Tibial nerve (tissue), 4 donors: ENCODE data around the gene DNAJB12. TPM values are rescaled to one million over a fixed set of nuclear protein-coding genes. Genes with fewer than 3 reads are reported as not detected.
A peak's percentile ranks its signal among the peaks of the same experiment; 100 is the strongest.

Source experiments
- DNase-seq, 2 donors: peaks; one replicate each; pipeline ENCODE4 v3.0.0-alpha.2; 2019; ENCODE audit warnings: low spot score in 2 of 2
- H3K27ac ChIP-seq, 4 donors: fragments of 200-600 bp; sonication (generic) in 3 of 4; one replicate each; pipeline ENCODE4 v1.5.1; 2017 to 2019; ENCODE audit warnings: mild to moderate bottlenecking in 1 of 4
- H3K27me3 ChIP-seq, 2 donors: fragments of 200-600 bp; sonication (generic) in 1 of 2; one replicate each; pipeline versions ENCODE4 v1.5.1 to v1.6.0; 2017 to 2019
- H3K36me3 ChIP-seq, 3 donors: fragments of 200-600 bp; sonication (generic); one replicate each; pipeline ENCODE4 v1.5.1; 2018 to 2019
- H3K4me1 ChIP-seq, 4 donors: fragments of 200-600 bp; sonication (generic) in 3 of 4; one replicate each; pipeline ENCODE4 v1.5.1; 2017 to 2019
- H3K4me3 ChIP-seq, 4 donors: fragments of 200-600 bp; sonication (generic) in 3 of 4; one replicate each; pipeline ENCODE4 v1.5.1; 2017 to 2019; ENCODE audit warnings: mild to moderate bottlenecking in 1 of 4, moderate library complexity in 1 of 4
- H3K9me3 ChIP-seq, 4 donors: fragments of 200-600 bp; sonication (generic) in 3 of 4; one replicate each; pipeline ENCODE4 v1.5.1; 2017 to 2019
- CTCF ChIP-seq, 5 experiments: fragments of 200-600 bp in 3 of 5; fragments of 450-650 bp in 2 of 5; sonication (generic) in 3 of 5; IDR thresholded peaks; one replicate each; pipeline ENCODE4 v1.5.1; 2016 to 2019; ENCODE audit warnings: antibody characterized with exemption in 5 of 5, mild to moderate bottlenecking in 3 of 5, moderate library complexity in 2 of 5
- EP300 ChIP-seq, 2 donors: sonication (generic); formaldehyde crosslinking; IDR thresholded peaks; one replicate each; pipeline ENCODE4 v1.6.1; 2017; ENCODE audit warnings: antibody characterized with exemption in 2 of 2, mild to moderate bottlenecking in 1 of 2
- POLR2A ChIP-seq, 2 donors: fragments of 450-650 bp; IDR thresholded peaks; one replicate each; pipeline ENCODE4 v1.6.1; 2017; ENCODE audit warnings: antibody characterized with exemption in 2 of 2, mild to moderate bottlenecking in 2 of 2, moderate library complexity in 2 of 2
- WGBS, 2 donors: methylation state at CpG; one replicate each; pipeline ENCODE4 v1.1.5; 2018; 5-methylcytosine and 5-hydroxymethylcytosine counted together
- total RNA-seq, 4 donors: library from RNA; depleted of rRNA; stranded (reverse); fragments of >200 nt; gene quantifications; one replicate each; pipeline ENCODE4 v1.1.0, GENCODE V29; 2016

DNAJB12 gene
- total RNA-seq, 4 donors from 2014 or later: 81.3 to 115 (median 98.9) TPM

- Histone ChIP-seq H3K4me1 (peaks cover 0 to 11% (median 0%) of the 10 kb centered on the region in 4 donors), H3K36me3 (peaks cover 0 to 47% (median 0%) of the 10 kb centered on the region in 3 donors), H3K9me3 (no peaks in the 10 kb centered on the region), H3K4me3 (no peak overlapping the region), H3K27me3 (no peaks in the 10 kb centered on the region), H3K27ac (no peak overlapping the region)
- no peak for TF ChIP-seq CTCF (IDR thresholded peaks at IDR 0.05)
- DNase-seq: no peak
- WGBS, 2 donors: 82% methylated on average over 4 of the region's 4 CpGs
These were observed 12.7 kb upstream of the DNAJB12 start for GRCh38 chr10:72367301-72367960.

- H3K27ac ChIP-seq: peak overlapping the region in 1 of 4 donors; percentile 57
- H3K9me3 ChIP-seq: no peaks in the 10 kb centered on the region
- H3K36me3 ChIP-seq: peaks cover 0 to 36% (median 0%) of the 10 kb centered on the region in 3 donors
- 85% methylated on average over 7 of the region's 7 CpGs for WGBS, 2 donors
- TF ChIP-seq EP300 (IDR thresholded peaks at IDR 0.05): no peak
- TF ChIP-seq CTCF (IDR thresholded peaks at IDR 0.05): no peak
- no peak for TF ChIP-seq POLR2A (IDR thresholded peaks at IDR 0.05)
- peaks cover 0 to 11% (median 0%) of the 10 kb centered on the region in 4 donors for H3K4me1 ChIP-seq
- no peaks in the 10 kb centered on the region for H3K27me3 ChIP-seq
- no peak overlapping the region for H3K4me3 ChIP-seq
- no peak for DNase-seq
These were observed 10.6 kb upstream of the DNAJB12 start for GRCh38 chr10:72365106-72365895.

- H3K27me3 ChIP-seq: no peaks in the 10 kb centered on the region
- peak overlapping the region in 1 of 4 donors; percentile 14 for H3K4me3 ChIP-seq
- H3K9me3 ChIP-seq: no peaks in the 10 kb centered on the region
- peak in 1 of 2 donors; percentile 23 for TF ChIP-seq POLR2A (IDR thresholded peaks at IDR 0.05)
- peak; percentile 90 to 97 (median 93) for TF ChIP-seq CTCF (IDR thresholded peaks at IDR 0.05)
- TF ChIP-seq EP300 (IDR thresholded peaks at IDR 0.05): peak in 1 of 2 donors; percentile 88
- H3K36me3 ChIP-seq: peaks cover 0 to 32% (median 0%) of the 10 kb centered on the region in 3 donors
- peaks cover 0 to 11% (median 0%) of the 10 kb centered on the region in 4 donors for H3K4me1 ChIP-seq
- H3K27ac ChIP-seq: peak overlapping the region in 3 of 4 donors; percentile 37 to 57 (median 53)
- peak; percentile 76 to 93 for DNase-seq
- 3 to 7% methylated on average over 11 to 12 of the region's 12 CpGs for WGBS, 2 donors
These were observed 9.6 kb upstream of the DNAJB12 start for GRCh38 chr10:72364239-72364777.

DNA sequence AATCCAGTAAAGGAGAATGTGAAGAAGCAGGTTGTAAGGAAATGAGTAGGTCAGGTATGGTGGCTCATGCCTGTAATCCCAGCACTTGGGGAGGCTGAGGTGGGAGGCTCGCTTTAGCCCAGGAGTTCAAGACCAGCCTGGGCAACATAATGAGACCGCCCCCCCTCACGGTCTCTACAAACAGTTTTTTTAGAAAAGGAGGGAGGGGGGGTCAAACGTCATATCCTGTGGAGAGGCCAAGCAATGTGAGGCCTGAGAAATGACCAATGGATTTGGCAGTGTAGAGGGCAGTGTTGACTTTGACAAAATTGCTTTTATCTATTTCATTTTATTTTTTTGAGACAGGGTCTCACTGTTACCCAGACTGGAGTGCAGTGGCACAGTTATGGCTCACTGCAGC is 2.3 kb upstream of the DNAJB12 start:
- Histone ChIP-seq H3K27ac (no peak overlapping the region), H3K36me3 (no peaks in the 10 kb centered on the region), H3K4me1 (peaks cover 0 to 25% (median 14%) of the 10 kb centered on the region in 4 donors), H3K27me3 (no peaks in the 10 kb centered on the region), H3K4me3 (no peak overlapping the region), H3K9me3 (no peaks in the 10 kb centered on the region)
- WGBS, 2 donors: 60 to 63% methylated on average over 4 of the region's 4 CpGs
- no peak for DNase-seq
- TF ChIP-seq CTCF (IDR thresholded peaks at IDR 0.05) (no peak), EP300 (IDR thresholded peaks at IDR 0.05) (no peak), POLR2A (IDR thresholded peaks at IDR 0.05) (no peak)

GRCh38 chr10:72356115-72356514 is 1.4 kb upstream of the DNAJB12 start:
- no peak overlapping the region for H3K4me3 ChIP-seq
- no peak overlapping the region for H3K27ac ChIP-seq
- H3K36me3 ChIP-seq: peaks cover 0 to 6% (median 0%) of the 10 kb centered on the region in 3 donors
- WGBS, 2 donors: 91 to 94% methylated on average over 6 of the region's 6 CpGs
- DNase-seq: no peak
- H3K27me3 ChIP-seq: no peaks in the 10 kb centered on the region
- no peaks in the 10 kb centered on the region for H3K9me3 ChIP-seq
- no peak for TF ChIP-seq EP300 (IDR thresholded peaks at IDR 0.05)
- TF ChIP-seq CTCF (IDR thresholded peaks at IDR 0.05): no peak
- TF ChIP-seq POLR2A (IDR thresholded peaks at IDR 0.05): no peak
- H3K4me1 ChIP-seq: peaks cover 0 to 33% (median 14%) of the 10 kb centered on the region in 4 donors
